IPS DF 6.9 (cell line): ENCODE results near the gene CLIC5.

Experiments
- DNase-seq: peaks from one replicate; pipeline ENCODE4 v3.0.0-alpha.2; 2013; ENCODE audit warnings: low read depth, low spot score
- H3K27ac ChIP-seq: one replicate; pipeline ENCODE4 v1.5.1; 2013; ENCODE audit warnings: low read length, control low read depth
- H3K27me3 ChIP-seq: 2 replicates; pipeline ENCODE4 v1.6.1; 2013; ENCODE audit warnings: mild to moderate bottlenecking, low read length; ENCODE audit not compliant: control insufficient read depth, insufficient read depth
- H3K36me3 ChIP-seq: 2 replicates; pipeline ENCODE4 v1.6.1; 2013; ENCODE audit warnings: low read length; ENCODE audit not compliant: control insufficient read depth, insufficient read depth
- H3K4me1 ChIP-seq: 2 replicates; pipeline ENCODE4 v1.6.1; 2013; ENCODE audit warnings: low read length; ENCODE audit not compliant: control insufficient read depth, insufficient read depth
- H3K4me3 ChIP-seq: 2 replicates; pipeline ENCODE4 v1.5.1; 2013; ENCODE audit warnings: mild to moderate bottlenecking, low read length
- H3K9me3 ChIP-seq: 2 replicates; pipeline ENCODE4 v1.6.1; 2013; ENCODE audit warnings: low read length, inconsistent platforms; ENCODE audit not compliant: control insufficient read depth, insufficient read depth
- WGBS: extraction: QIAGEN DNeasy Blood & Tissue Kit; methylation state at CpG from one replicate; pipeline ENCODE4 v1.1.7; 2013; ENCODE audit warnings: mixed read lengths, missing lambda C conversion rate; ENCODE audit not compliant: insufficient read length, insufficient coverage; 5-methylcytosine and 5-hydroxymethylcytosine counted together

The CLIC5 gene

GRCh38 chr6:45835721-45836437 lies 179.8 kb downstream of the CLIC5 start:
- WGBS = no CpG with 5 or more reads among the region's 4 CpGs
- H3K4me3 ChIP-seq = no peak overlapping the region
- no peak overlapping the region for H3K27ac ChIP-seq
- H3K36me3 ChIP-seq = no peaks in the 10 kb centered on the region
- DNase-seq = no peak
- no peaks in the 10 kb centered on the region for H3K4me1 ChIP-seq
- H3K9me3 ChIP-seq = no peaks in the 10 kb centered on the region
- no peaks in the 10 kb centered on the region for H3K27me3 ChIP-seq

- H3K36me3 ChIP-seq = no peaks in the 10 kb centered on the region
- no peaks in the 10 kb centered on the region for H3K9me3 ChIP-seq
- DNase-seq = no peak
- no peaks in the 10 kb centered on the region for H3K4me1 ChIP-seq
- WGBS = no CpG with 5 or more reads among the region's 5 CpGs
- no peak overlapping the region for H3K27ac ChIP-seq
- H3K4me3 ChIP-seq = no peak overlapping the region
- no peaks in the 10 kb centered on the region for H3K27me3 ChIP-seq
These were observed 183.6 kb downstream of the CLIC5 start for GRCh38 chr6:45832063-45832462.
